Fibroblast of skin of left quadriceps (primary cell): ENCODE results near the gene ZNF624.
A peak's percentile ranks its signal among the peaks of the same experiment; 100 is the strongest.

Experiments used
- DNase-seq, 2 experiments: peaks; one replicate each; pipeline ENCODE4 v3.0.0-alpha.2; 2013; ENCODE audit warnings: low read depth in 2 of 2

The ZNF624 gene

GRCh38 chr17:16593356-16594102, 60.1 kb downstream of the ZNF624 start:
- no peak for DNase-seq

DNA sequence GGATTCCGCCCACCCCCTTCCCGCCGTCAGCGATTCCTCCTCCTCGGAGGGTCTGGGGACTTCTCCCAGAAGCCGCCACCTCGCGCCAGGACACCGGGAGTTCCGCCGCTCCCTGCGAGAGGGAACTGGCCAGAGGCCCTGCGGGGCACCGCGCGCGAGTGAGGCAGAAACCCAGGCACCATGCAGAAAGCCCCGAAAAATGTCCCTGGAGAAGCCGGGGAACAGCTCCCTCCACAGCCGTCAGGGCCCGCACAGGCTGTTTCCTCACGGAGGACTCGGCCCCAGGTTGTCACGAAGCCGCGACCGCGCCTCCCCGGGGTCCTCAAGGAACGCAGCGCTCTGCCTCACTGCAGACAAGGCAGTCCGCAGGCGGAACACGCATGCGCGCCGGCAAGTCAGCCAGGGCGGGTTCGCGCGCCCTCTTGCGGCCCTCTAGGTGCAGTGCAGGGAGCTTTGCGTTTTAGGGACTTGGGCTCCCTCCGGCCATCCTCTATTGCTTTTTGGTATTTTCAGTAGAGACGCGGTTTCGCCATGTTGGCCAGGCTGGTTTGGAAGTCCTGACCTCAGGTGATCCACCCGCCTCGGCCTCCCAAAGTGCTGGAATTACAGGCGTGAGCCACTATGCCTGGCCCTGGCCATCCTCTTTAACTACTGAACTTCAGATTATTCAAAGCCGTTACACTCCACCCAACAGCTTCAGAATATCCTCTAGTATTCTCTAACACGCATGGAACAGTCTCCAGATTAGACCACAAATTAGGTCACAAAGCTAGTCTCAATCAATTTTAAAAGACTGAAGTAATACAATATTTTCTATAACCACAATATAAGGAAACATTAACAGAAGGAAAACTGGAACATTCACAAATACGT, 64.3 kb downstream of the ZNF624 start:
- peak; percentile 62 to 72 for DNase-seq

GRCh38 chr17:16585796-16586195, 67.9 kb downstream of the ZNF624 start:
- no peak for DNase-seq

DNA sequence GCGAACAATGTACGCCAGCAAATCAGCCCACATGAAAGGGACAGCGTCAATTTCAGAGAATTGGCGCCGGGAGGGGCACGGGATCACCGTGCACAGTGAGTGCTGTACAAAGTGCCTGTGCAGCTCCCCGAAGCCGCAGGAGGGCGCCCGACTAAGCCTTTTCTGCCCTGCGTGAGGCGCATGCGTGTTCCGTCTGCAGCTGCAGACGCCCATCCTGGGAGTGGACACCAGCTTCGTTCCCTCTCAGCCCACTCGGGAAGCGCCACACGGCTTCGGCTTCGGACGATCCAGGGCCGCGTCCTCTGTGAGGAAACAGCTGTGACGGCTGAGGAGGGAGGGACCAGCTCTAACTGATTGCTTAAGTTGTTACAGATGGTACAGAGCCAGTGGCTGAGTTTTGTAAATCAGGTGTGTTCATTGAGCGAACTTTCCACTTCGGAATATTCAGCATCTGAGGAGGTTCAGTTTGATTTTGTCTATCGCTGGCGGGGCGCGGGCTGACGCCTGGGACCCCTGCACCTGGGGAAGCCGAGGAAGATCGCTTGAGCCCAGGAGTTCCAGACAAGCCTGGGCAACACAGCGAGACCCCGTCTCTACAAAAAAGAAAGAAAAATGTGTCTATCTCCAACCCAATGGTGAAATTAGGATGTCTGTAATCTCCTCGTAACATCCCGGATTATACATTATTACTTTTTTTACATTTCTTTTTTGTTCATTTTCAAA, 69.2 kb downstream of the ZNF624 start:
- DNase-seq: peak; percentile 59 to 64

DNA sequence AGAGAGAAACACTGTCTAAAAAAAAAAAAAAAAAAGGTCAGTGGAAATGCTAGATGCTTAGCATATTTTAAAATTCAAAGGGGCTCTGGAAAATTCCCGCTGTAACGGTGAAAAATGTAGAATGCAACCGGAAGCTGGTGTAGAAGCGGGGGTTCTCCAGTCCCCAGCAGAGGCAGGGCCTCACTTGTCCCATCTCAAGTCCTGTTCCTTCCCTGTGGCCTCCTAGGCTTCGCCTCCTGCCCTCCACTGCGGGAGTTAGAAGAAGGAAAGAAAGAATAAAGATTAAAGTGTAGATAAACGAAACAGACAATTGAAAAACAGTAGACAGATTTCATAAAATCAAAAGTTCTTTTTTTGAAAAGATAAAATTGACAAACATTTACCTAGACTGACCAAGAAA, 69.9 kb downstream of the ZNF624 start:
- DNase-seq: no peak

DNA sequence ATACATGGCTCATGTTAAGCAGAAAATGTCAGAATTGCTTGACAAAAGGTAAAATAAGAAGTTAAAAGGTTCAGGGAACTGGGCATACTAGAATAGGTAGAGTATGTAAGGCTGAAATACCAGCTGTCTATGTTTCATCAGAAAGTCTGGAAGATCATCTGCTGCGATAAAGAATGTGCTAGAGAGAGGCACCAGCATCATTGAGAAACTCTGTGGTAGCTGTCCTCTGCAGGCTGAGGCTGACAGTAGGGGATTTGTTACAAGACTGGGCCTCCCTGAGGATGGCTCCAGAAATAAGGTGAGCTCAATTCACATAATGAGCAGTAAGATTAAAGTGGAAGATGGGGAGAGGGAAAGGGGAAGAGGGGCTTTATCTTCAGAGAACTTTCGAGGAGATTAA, 80.2 kb downstream of the ZNF624 start:
- DNase-seq: no peak
